Stimulated activated CD4-positive, alpha-beta T cell treated with anti-CD3 and anti-CD28 coated beads, Interleukin-4, amount 100 ng/mL, for 24 hours (primary cell): Measurements from ENCODE around the gene CPLX4.

ENCODE experiments used
- DNase-seq: peaks from one replicate; pipeline ENCODE4 v3.0.0-alpha.2; 2020

Gene CPLX4

DNA sequence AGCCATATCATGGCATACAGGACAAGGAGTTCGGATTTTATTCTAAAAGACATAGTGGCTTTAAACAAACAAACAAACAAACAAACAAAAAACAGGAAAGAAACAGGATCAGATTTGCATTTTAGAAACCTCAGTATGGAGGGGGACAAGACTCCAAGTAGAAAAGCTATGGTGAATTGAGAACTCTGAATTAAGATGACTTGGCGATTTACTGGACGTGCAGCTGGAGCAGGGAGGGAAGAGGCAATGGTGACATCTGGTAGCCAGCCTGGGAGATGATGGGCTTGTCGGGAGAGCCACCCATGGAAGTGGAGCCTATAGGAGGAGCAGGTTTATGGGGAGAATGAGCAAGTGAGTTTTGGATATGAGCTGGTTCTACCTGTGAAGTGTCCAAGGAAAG lies 13.2 kb downstream of the CPLX4 start:
- DNase-seq = no peak

DNA sequence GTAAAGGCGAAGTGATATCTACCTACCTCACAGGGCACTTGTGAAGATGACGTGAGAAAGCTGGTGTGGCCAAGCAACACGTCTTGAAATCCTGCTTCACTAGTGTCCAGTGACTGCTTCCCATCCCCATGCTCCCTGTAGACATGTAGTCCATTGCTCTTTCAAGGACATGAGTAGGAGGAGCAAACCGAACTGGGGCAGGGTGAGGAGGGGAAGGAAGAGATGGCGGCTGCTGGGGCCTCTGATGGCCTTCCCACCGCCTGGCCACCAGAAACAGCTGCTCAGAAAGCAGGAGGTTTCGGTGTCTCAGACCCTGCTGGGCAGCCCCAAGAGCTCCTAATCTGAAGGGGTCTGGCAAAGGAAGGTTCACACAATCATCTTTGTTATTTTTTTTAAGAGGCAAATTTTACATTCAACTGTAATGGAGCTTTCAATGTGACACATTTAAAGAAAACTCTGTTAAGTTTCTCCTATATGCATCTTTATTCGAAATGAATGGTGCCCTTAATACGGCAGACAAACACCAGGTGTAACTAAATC lies 14.7 kb downstream of the CPLX4 start:
- DNase-seq = no peak

DNA sequence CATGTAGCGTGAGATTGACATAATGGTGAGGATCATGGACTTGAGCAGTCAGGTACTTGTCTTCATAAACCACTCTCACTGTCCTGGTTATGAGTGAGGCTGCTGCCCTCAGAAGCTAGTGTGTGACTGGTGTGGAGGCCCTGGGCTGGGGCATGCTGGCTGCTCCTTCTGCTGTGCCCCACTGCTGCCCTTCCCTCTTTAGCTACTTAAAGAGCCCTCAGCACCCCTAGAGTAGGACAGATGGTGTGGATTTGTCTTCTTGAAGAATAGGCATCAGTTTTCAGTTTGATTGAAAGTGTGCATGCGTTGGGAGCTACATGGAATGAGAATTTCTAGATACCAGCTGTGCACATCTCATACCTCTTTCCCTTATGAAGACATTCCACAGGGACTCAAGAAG lies 15.4 kb downstream of the CPLX4 start:
- DNase-seq = no peak

DNA sequence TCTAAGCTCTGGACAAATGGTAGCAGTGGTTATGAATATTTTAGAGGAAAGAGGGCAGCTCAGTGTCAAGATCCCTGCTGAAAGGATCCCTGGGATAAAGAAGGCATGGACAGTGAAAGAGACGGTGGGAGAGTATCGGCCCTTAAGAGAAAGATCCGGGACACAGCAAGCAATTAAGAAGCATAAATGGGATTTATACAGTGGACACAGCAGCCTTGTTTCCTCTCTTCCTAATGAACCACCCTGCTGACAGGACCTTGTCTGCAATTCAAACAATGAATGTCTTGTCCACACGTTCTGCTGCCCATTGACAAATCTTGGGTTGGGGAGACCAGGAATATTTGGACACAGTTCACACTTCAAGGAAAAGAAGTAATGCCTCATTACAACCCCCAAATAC lies 16.5 kb downstream of the CPLX4 start:
- no peak for DNase-seq

DNA sequence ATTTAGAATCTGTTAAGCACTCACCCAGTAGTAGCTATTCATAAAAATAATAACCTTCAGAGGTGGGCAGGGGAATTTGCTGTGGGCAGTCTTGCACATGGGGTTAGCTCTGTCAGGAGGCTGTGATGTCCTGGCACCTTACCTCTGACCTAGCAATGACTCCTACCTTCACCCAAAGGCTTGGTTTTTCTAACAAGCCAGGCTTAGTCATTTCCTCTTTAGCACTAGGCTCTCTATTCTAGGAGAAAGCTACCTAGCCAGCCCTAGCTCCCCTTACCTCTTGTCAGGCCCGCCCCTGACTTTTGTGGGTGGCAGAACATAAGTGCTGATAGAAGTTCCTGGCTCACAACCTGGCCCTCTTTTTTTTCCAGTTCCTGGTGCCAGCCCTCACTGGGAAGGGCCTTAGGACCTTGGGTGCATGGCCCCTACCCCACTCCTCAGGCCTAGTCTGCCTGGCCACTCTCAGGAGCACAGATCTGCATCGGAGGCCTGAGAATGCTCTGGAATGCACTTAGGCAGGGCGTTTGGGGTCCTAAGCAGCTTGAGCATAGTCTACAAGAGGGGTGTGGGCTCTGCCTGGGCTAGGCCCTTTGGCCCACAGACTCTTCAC lies 17.7 kb downstream of the CPLX4 start:
- DNase-seq = no peak

GRCh38 chr18:59298871-59299270 lies 19.6 kb downstream of the CPLX4 start:
- no peak for DNase-seq

GRCh38 chr18:59293317-59293716 lies 25.1 kb downstream of the CPLX4 start:
- no peak for DNase-seq

GRCh38 chr18:59286341-59286740 lies 32.1 kb downstream of the CPLX4 start:
- DNase-seq = no peak

DNA sequence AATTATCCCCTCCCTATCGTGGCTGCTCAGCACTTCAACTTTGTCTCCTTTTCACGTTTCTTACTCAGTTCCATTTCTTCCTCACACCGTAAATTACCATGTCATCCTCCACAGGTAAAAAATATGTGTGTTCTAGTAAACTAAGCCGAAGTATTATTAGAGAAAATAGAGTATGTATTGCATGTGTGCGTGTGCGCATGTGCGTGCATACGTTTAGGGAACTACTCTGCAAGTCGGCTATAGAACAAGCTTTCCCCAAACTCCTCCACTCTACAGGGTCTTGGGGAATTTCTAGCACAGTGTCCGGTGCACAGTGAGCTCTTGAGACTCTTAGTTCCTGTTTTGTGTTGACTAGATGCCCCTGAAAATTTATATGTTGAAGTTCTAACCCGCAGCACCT lies 36.1 kb downstream of the CPLX4 start:
- DNase-seq = no peak

- no peak for DNase-seq
Measured at GRCh38 chr18:59279722-59280121, 38.7 kb downstream of the CPLX4 start.

- no peak for DNase-seq
Measured at GRCh38 chr18:59279193-59279592, 39.3 kb downstream of the CPLX4 start.

- DNase-seq = no peak
Measured at GRCh38 chr18:59278793-59279192, 39.7 kb downstream of the CPLX4 start.

DNA sequence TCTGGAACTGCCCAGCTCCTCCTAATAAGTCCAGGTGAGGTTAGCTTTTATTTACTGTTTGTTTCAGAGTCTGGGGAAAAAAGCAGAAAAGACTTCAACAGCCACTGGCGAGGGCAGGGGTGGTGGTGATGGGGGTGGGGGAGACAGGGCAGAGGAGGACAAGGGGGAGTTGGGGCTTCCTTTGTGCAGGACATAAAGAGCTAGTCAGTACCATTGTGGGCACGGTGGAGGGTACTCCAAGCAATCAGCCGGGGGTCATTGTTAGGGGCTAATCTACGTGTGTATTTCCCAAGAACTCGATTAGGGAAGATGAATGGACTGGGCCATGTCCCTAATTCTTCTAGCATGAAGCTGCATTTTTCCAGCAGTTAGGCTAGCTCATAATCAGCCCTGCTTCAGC lies 42.4 kb downstream of the CPLX4 start:
- no peak for DNase-seq

DNA sequence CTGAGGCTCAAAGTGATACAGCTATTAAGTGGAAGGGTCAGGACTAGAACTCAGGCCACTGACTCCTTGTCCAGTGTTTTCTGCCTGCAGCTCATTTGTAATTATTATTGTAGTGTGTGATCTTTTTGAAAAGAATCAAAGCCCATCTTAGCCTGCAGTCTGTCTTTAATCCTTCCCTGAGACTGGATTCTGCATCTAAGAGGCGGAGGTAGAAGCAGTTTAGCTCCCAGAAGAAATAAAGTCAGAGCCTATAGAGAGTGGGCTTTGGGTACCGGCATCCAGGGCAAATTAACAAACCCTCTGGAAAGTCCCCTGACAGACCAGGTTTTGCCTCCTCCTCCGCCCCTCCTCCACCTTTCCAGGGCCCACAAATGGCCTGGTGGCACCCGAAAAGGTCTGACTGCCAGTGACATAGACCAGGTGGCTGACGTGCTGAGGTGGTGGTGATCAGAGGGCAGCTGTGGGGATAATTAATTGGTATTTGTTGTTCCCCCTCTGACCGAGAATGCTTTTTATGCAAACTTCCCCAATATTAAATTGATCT lies 43.0 kb downstream of the CPLX4 start:
- no peak for DNase-seq

GRCh38 chr18:59274533-59274928 lies 43.9 kb downstream of the CPLX4 start:
- DNase-seq = no peak

GRCh38 chr18:59273759-59274532 lies 44.5 kb downstream of the CPLX4 start:
- DNase-seq = no peak

DNA sequence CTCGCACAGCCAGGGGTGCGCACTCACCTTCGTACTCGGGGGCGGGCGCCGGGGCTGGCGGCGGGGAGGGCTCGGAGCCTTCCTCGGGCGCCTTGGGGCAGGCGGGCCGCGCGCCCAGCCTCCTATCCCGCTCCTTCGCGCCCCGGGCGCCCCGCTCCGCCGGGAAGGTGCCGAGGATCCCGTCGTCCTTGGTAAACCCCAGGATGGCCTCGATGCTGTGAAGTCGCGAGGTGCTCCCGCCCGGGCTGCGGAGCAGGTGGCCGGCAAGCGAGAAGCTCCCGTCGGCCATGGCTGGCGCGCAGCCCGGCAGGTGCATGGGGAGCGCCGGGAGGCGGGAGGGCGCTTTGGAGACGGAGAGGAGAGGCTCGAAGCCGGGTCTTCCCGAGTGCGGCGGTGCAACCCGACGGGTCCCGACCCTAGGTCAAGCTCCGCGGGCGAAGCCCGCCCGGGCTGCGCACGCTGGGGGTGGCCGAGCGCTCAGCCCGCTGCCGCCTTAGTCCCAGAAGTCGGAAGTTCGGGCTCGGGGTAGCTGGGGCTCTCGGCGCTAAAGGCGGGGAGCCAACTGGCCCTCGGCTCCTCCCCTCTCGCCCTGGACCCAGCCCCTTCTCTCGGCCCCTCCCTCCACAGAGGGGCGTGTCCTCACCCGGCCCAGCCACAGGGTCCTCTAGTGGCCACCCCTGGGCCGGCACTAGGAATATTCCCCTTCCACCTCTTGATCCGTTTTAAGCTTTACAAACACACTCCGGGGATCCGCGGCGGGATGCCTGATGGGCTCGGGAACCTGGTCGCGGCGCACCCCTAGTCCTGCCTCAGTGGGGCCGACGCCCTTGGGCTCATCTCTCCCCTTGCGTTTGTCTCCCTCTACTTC lies 45.3 kb downstream of the CPLX4 start, which contains the start of gene RAX:
Gene RAX (minus strand): TSS at position 564 of the 868 bp plus-strand sequence. CDS start 248 bp downstream, at position 316.
- DNase-seq = no peak

DNA sequence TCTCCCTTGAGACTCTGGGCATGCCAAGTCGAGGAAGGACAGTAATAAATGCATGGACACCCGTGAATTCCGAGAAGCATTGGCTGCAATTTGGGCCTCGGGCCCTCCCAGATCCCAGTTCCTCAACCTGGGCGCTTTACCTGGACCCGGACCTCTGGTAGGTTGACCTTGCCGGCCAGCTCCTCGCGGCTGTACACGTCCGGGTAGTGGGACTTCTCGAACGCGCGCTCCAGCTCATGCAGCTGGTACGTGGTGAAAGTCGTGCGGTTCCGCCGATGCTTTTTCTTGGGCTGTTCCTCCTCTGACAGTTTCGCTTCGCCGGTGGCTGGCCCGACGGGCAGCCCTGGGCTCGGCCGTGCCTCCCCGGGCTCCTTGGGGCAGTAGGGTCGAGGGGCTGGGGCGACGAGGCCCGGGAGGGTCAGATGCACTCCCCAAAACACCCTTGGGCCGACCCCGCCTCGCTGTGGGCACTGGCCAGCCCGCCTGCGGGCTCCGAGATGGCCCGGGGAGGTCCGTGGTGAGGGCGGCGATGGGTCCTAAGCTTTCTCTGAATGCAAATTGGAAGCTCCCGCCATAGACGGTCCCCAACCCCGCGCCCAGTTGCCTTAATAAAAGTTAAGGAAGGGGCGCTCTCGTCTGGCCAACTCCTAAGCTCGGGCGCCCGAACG lies 46.1 kb downstream of the CPLX4 start:
- no peak for DNase-seq

DNA sequence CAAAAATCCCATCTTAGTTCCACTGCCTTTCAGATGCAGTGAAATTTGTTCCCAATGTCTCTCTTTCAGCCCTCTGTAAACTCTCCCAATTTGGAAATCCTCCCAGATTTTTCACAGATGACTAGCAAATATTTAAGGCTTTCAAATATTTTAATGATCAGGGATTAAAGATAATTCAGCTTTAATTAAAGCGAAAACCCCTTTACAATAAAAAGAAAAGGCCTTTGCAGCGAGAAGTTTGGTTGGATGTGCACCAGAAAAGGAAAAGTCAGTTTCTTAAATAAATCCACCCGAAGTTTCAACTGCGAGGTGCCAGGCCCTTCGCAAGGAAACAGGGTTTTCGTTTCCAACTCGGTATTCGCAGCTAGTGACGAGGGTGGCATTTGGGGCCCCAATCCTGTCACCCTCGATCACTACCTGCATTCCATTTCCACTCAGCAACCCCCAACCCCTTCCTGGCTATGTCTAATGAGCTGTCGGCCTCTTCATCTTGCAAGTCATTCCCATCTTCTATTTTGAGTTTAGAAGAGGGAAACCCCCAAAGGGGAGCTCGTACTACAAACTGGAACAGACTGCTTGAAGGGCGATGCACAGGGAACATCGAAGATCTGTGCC lies 46.7 kb downstream of the CPLX4 start:
- no peak for DNase-seq

GRCh38 chr18:59270689-59271257 lies 47.7 kb downstream of the CPLX4 start:
- DNase-seq = no peak

- no peak for DNase-seq
Measured at GRCh38 chr18:59269563-59270119, 48.8 kb downstream of the CPLX4 start.
